Endothelial cell of umbilical vein (primary cell): ENCODE data around the gene EPC1. TPM values are rescaled to one million over a fixed set of nuclear protein-coding genes. Genes with fewer than 3 reads are reported as not detected.

Experiments used
- BruUV-seq: library from RNA; stranded (reverse); fragments of 400-500 nt; replicated peaks from 2 replicates; lab custom pipeline; 2021; lab: Mats Ljungman, UMichigan
- CTCF ChIA-PET: fragments of 300-600, 350-600 bp; sonication (Branson Sonifier 250); formaldehyde crosslinking; loops from one replicate; lab custom pipeline; 2021; ENCODE audit warnings: antibody characterized with exemption, inconsistent platforms; lab: Charles Lee
- POLR2A ChIA-PET: fragments of 300-600, 350-600 bp; sonication (Branson Sonifier 250); formaldehyde crosslinking; loops from one replicate; lab custom pipeline; 2021; ENCODE audit warnings: antibody characterized with exemption, inconsistent platforms; lab: Charles Lee
- DNase-seq: peaks from one replicate; pipeline ENCODE4 v3.0.0-alpha.2; 2011; ENCODE audit warnings: low read depth, low spot score
- FAIRE-seq: peaks from 2 replicates; lab custom pipeline; 2011; peaks lifted over from hg19 to GRCh38; lab: Jason Lieb, UNC
- H2AFZ ChIP-seq: 2 replicates; pipeline ENCODE4 v1.6.0; 2012; ENCODE audit warnings: low read depth, low read length, control low read depth, inconsistent platforms
- H3K27ac ChIP-seq: 2 replicates; pipeline ENCODE4 v1.5.1; 2011; ENCODE audit warnings: low read depth, mild to moderate bottlenecking, control low read depth, low read length, moderate library complexity; ENCODE audit not compliant: insufficient read depth
- H3K27me3 ChIP-seq, 2 experiments: 2 replicates each; pipeline versions ENCODE4 v1.6.0 to v1.6.1; 2011; ENCODE audit warnings: low read length in 2 of 2, mixed read lengths in 1 of 2; ENCODE audit not compliant: control insufficient read depth in 2 of 2, insufficient read depth in 2 of 2
- H3K36me3 ChIP-seq, 2 experiments: 2 replicates in 1 of 2; 3 replicates in 1 of 2; pipeline ENCODE4 v1.5.1; 2011; ENCODE audit warnings: low read length in 2 of 2, mild to moderate bottlenecking in 1 of 2, moderate library complexity in 1 of 2; ENCODE audit not compliant: control insufficient read depth in 2 of 2, insufficient read depth in 2 of 2; ENCODE audit errors: extremely low read depth in 1 of 2
- H3K4me1 ChIP-seq: 3 replicates; pipeline ENCODE4 v1.5.1; 2011; ENCODE audit warnings: mild to moderate bottlenecking, low read length; ENCODE audit not compliant: control insufficient read depth, insufficient read depth; ENCODE audit errors: extremely low read depth
- H3K4me2 ChIP-seq: 2 replicates; pipeline ENCODE4 v1.6.1; 2011; ENCODE audit warnings: low read length, control low read depth, mixed read lengths; ENCODE audit not compliant: insufficient read depth
- H3K4me3 ChIP-seq, 3 experiments: fragments of 200-600 bp in 1 of 3; sonication (generic), shearing (Covaris generic) in 1 of 3; replicated peaks in 1 of 3; 2 replicates each; pipeline ENCODE4 v1.5.1; 2011 to 2016; ENCODE audit warnings: control low read depth in 3 of 3, low read length in 3 of 3, mild to moderate bottlenecking in 2 of 3, inconsistent platforms in 1 of 3, low read depth in 1 of 3, moderate library complexity in 1 of 3; ENCODE audit not compliant: insufficient read depth in 1 of 3
- H3K79me2 ChIP-seq: 2 replicates; pipeline ENCODE4 v1.6.0; 2012; ENCODE audit warnings: low read length, inconsistent platforms; ENCODE audit not compliant: control insufficient read depth, insufficient read depth
- H3K9ac ChIP-seq: replicated peaks from 2 replicates; pipeline ENCODE3; 2011; ENCODE audit warnings: low read length, control low read depth; ENCODE audit not compliant: insufficient read depth; ENCODE audit errors: extremely low read depth
- H3K9me1 ChIP-seq: replicated peaks from 3 replicates; pipeline ENCODE4 v1.6.0; 2011; ENCODE audit warnings: mild to moderate bottlenecking, low read length; ENCODE audit not compliant: control insufficient read depth, insufficient read depth; ENCODE audit errors: extremely low read depth
- H3K9me3 ChIP-seq: replicated peaks from 2 replicates; pipeline ENCODE4 v1.5.1; 2012; ENCODE audit warnings: low read length, inconsistent platforms; ENCODE audit not compliant: control insufficient read depth, insufficient read depth
- H4K20me1 ChIP-seq: replicated peaks from 2 replicates; pipeline ENCODE3; 2011; ENCODE audit warnings: mild to moderate bottlenecking, low read length; ENCODE audit not compliant: control insufficient read depth, insufficient read depth; ENCODE audit errors: extremely low read depth
- EZH2 ChIP-seq: IDR thresholded peaks from 2 replicates; pipeline ENCODE4 v1.6.1; 2012; ENCODE audit warnings: borderline replicate concordance, low read depth, mild to moderate bottlenecking, moderate library complexity, low read length, inconsistent platforms; ENCODE audit not compliant: severe bottlenecking
- FOS ChIP-seq: IDR thresholded peaks from 2 replicates; pipeline ENCODE4 v1.6.1; 2011; ENCODE audit warnings: mild to moderate bottlenecking, low read length, moderate library complexity, borderline replicate concordance; ENCODE audit not compliant: insufficient read depth
- GATA2 ChIP-seq: IDR thresholded peaks from 2 replicates; pipeline ENCODE4 v1.7.0; 2011; ENCODE audit warnings: low read depth, mild to moderate bottlenecking, moderate library complexity, mixed read lengths, low read length; ENCODE audit not compliant: insufficient read length, insufficient read depth
- JUN ChIP-seq: IDR thresholded peaks from 2 replicates; pipeline ENCODE4 v1.6.1; 2011; ENCODE audit warnings: borderline replicate concordance, low read depth; ENCODE audit not compliant: insufficient read length, insufficient read depth
- MYC ChIP-seq: IDR thresholded peaks from one replicate; pipeline ENCODE4 v1.6.1; 2011; ENCODE audit warnings: mild to moderate bottlenecking, low read depth, low read length
- POLR2A ChIP-seq: IDR thresholded peaks from 2 replicates; pipeline ENCODE4 v1.6.1; 2012; ENCODE audit warnings: low read depth, mild to moderate bottlenecking, control low read depth, low read length
- POLR2AphosphoS5 ChIP-seq: IDR thresholded peaks from 2 replicates; pipeline ENCODE4 v1.6.1; 2012; ENCODE audit warnings: low read depth, mild to moderate bottlenecking, control low read depth, low read length, moderate library complexity; ENCODE audit not compliant: insufficient read depth
- dilution Hi-C: fragments of 300-500 bp; cut with MboI; formaldehyde crosslinking; loops from one replicate; pipeline ENCODE4 v1.15.0; 2019; ENCODE audit warnings: low sequenced_read_pairs; ENCODE audit not compliant: extremely low pct_ligation_motif_present
- intact Hi-C: fragments of 100-400 bp; cut with micrococcal nuclease; formaldehyde crosslinking; loops from one replicate; pipeline ENCODE4 v1.10.0; 2022
- polyA plus RNA-seq, 4 experiments: library from polyadenylated mRNA; depleted of rRNA in 3 of 4; stranded (reverse) in 3 of 4; unstranded in 1 of 4; fragments of >200 nt; gene quantifications; 2 replicates each; pipeline versions ENCODE4 v1.2.1 to v1.2.3, GENCODE V29; 2011 to 2012; ENCODE audit warnings: missing spikeins in 1 of 4
- total RNA-seq: library from RNA; stranded (reverse); gene quantifications from 2 replicates; pipeline ENCODE4 v1.2.3, GENCODE V29; 2021
- TF ChIP-seq, protein P1 (sequence below), 2 donors: IDR thresholded peaks; 1 replicate in 1 of 2; 2 replicates in 1 of 2; pipeline ENCODE4 v1.5.1; 2011; ENCODE audit warnings: low read length in 2 of 2, mild to moderate bottlenecking in 2 of 2, moderate library complexity in 2 of 2, control low read depth in 1 of 2, inconsistent platforms in 1 of 2, low read depth in 1 of 2; ENCODE audit not compliant: insufficient read depth in 1 of 2; ENCODE audit errors: extremely low read depth in 1 of 2
- TF ChIP-seq, protein P2 (sequence below): IDR thresholded peaks from 2 replicates; pipeline ENCODE4 v1.6.1; 2011; ENCODE audit not compliant: insufficient read depth, insufficient read length

The EPC1 gene
- total and polyA plus RNA-seq, 2 donors (not counting 3 experiments of a cell fraction or from before 2014, with no cell fraction given): 27.9 to 39.0 TPM

DNA sequence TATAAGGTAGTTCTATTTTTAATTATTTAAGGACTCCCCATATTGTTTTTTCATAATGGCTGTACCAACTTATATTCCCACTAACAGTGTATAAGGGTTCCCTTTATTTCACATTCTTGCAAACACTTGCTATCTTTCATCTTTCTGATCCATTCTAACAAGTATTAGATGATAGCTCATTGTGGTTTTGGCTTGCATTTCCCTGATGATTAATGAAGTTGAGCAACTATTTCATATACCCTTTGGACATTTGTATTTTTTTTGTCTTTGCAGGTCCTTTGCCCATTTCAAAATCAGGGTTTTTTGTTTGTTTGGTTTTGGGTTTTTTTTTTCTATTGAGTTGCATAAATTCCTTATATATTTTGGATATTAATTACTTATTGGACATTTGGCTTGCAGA, 107.2 kb downstream of the EPC1 start:
- dilution Hi-C loops: no loop called here

More for the DNA sequence above, 107.2 kb downstream of the EPC1 start:
- Histone ChIP-seq H3K36me3 (no peaks in the 10 kb centered on the region), H3K79me2 (no peaks in the 10 kb centered on the region), H4K20me1 (no peaks in the 10 kb centered on the region), H3K4me2 (no peak overlapping the region), H3K4me3 (no peak overlapping the region), H3K9me3 (no peaks in the 10 kb centered on the region), H3K4me1 (no peaks in the 10 kb centered on the region), H3K9me1 (no peaks in the 10 kb centered on the region), H3K27ac (no peak overlapping the region), H2AFZ (no peak overlapping the region), H3K27me3 (peaks cover 0 to 4% of the 10 kb centered on the region in 2 experiments), H3K9ac (no peak overlapping the region)
- DNase-seq (no peak), FAIRE-seq (no peak)
- intact Hi-C loops: no loop called here
- CTCF ChIA-PET: interaction anchor here (1.4 kb wide), 1 partner anchor 29 kb away, joined by 3 read pairs; no protein-coding TSS in a partner anchor
- POLR2A ChIA-PET: no interaction called here
- no TSS peak for BruUV-seq
- TF ChIP-seq, protein P1, sequence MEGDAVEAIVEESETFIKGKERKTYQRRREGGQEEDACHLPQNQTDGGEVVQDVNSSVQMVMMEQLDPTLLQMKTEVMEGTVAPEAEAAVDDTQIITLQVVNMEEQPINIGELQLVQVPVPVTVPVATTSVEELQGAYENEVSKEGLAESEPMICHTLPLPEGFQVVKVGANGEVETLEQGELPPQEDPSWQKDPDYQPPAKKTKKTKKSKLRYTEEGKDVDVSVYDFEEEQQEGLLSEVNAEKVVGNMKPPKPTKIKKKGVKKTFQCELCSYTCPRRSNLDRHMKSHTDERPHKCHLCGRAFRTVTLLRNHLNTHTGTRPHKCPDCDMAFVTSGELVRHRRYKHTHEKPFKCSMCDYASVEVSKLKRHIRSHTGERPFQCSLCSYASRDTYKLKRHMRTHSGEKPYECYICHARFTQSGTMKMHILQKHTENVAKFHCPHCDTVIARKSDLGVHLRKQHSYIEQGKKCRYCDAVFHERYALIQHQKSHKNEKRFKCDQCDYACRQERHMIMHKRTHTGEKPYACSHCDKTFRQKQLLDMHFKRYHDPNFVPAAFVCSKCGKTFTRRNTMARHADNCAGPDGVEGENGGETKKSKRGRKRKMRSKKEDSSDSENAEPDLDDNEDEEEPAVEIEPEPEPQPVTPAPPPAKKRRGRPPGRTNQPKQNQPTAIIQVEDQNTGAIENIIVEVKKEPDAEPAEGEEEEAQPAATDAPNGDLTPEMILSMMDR (IDR thresholded peaks at IDR 0.05; ENCODE audit: extremely low read depth in 1 of 2, insufficient read depth in 1 of 2, low read depth in 1 of 2, low read length in 2 of 2): no peak
- TF ChIP-seq POLR2A: no peak
- TF ChIP-seq POLR2AphosphoS5: no peak
- TF ChIP-seq, protein P2, sequence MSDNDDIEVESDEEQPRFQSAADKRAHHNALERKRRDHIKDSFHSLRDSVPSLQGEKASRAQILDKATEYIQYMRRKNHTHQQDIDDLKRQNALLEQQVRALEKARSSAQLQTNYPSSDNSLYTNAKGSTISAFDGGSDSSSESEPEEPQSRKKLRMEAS: no peak
- no peak for TF ChIP-seq EZH2
- no peak for TF ChIP-seq MYC
- TF ChIP-seq JUN: no peak
- no peak for TF ChIP-seq GATA2
- no peak for TF ChIP-seq FOS
